HCT116 (cell line): Measurements from ENCODE around the gene ZYX. TPM values are rescaled to one million over a fixed set of nuclear protein-coding genes. Genes with fewer than 3 reads are reported as not detected.

Experiments used
- ATAC-seq: fragments of 200-7000 bp; cut with Tn5 transposase; 2 replicates; pipeline ENCODE4 v1.9.1; 2020; ENCODE audit warnings: mild to moderate bottlenecking, moderate library complexity
- BruUV-seq: library from RNA; stranded (reverse); fragments of 400-500 nt; replicated peaks from 2 replicates; lab custom pipeline; 2021; lab: Mats Ljungman, UMichigan
- CTCF ChIA-PET: fragments of 300-600 bp; sonication (Branson Sonifier 250); formaldehyde crosslinking; loops from one replicate; lab custom pipeline; 2021; ENCODE audit warnings: antibody characterized with exemption; lab: Charles Lee
- POLR2A ChIA-PET: fragments of 300-600, 350-600 bp; sonication (Branson Sonifier 250); formaldehyde crosslinking; loops from one replicate; lab custom pipeline; 2021; ENCODE audit warnings: antibody characterized with exemption; lab: Charles Lee
- RAD21 ChIA-PET, 2 experiments: fragments of 300-600 bp; sonication (Branson Sonifier 250); formaldehyde crosslinking; loops; one replicate each; lab custom pipeline; 2023; ENCODE audit warnings: low total read pairs in 2 of 2; ENCODE audit not compliant: uncharacterized antibody in 2 of 2, unreplicated experiment in 2 of 2, low non-redundant PET in 1 of 2; lab: Charles Lee
- DNase-seq: peaks from one replicate; pipeline ENCODE4 v3.0.0-alpha.2; 2010; ENCODE audit warnings: low read depth, low spot score
- H2AFZ ChIP-seq: fragments of 200-600 bp; shearing (Covaris generic), sonication (generic); 2 replicates; pipeline ENCODE4 v1.6.1; 2017; ENCODE audit warnings: low read depth, mixed run types, mixed read lengths, antibody characterized with exemption, low read length; ENCODE audit not compliant: poor library complexity, severe bottlenecking
- H3K27ac ChIP-seq: 2 replicates; pipeline ENCODE4 v1.5.1; 2012; ENCODE audit warnings: low read depth, low read length
- H3K27me3 ChIP-seq: fragments of 200-600 bp; sonication (generic); 2 replicates; pipeline ENCODE4 v1.6.1; 2016; ENCODE audit warnings: mixed run types, low read length, mixed read lengths; ENCODE audit not compliant: insufficient read depth
- H3K36me3 ChIP-seq, 2 experiments: fragments of 200-500 bp in 1 of 2; fragments of 200-600 bp in 1 of 2; sonication (Bioruptor generic) in 1 of 2; sonication (generic) in 1 of 2; 2 replicates each; pipeline versions ENCODE4 v1.5.1 to v1.6.1; 2014 to 2016; ENCODE audit warnings: low read length in 2 of 2, inconsistent platforms in 1 of 2, mixed read lengths in 1 of 2, mixed run types in 1 of 2; ENCODE audit not compliant: insufficient read depth in 2 of 2, control insufficient read depth in 1 of 2
- H3K4me1 ChIP-seq, 2 experiments: fragments of 200-600 bp in 1 of 2; sonication (generic) in 1 of 2; 2 replicates each; pipeline versions ENCODE4 v1.5.1 to v1.6.1; 2012 to 2017; ENCODE audit warnings: low read length in 2 of 2, inconsistent platforms in 1 of 2, mild to moderate bottlenecking in 1 of 2, mixed read lengths in 1 of 2, mixed run types in 1 of 2, moderate library complexity in 1 of 2; ENCODE audit not compliant: insufficient read depth in 2 of 2, control insufficient read depth in 1 of 2
- H3K4me2 ChIP-seq: fragments of 200-600 bp; sonication (generic); 2 replicates; pipeline ENCODE4 v1.6.1; 2017; ENCODE audit warnings: mixed run types, low read length, mixed read lengths
- H3K4me3 ChIP-seq, 2 experiments: fragments of 200-600 bp in 1 of 2; sonication (generic) in 1 of 2; replicated peaks in 1 of 2; 2 replicates each; pipeline ENCODE4 v1.5.1; 2011 to 2016; ENCODE audit warnings: low read length in 2 of 2, control low read depth in 1 of 2, low read depth in 1 of 2, mild to moderate bottlenecking in 1 of 2, mixed read lengths in 1 of 2, mixed run types in 1 of 2
- H3K79me2 ChIP-seq: fragments of 200-600 bp; sonication (generic); 2 replicates; pipeline ENCODE4 v1.6.1; 2017; ENCODE audit warnings: mild to moderate bottlenecking, mixed run types, low read length, moderate library complexity, mixed read lengths; ENCODE audit not compliant: insufficient read depth
- H3K9ac ChIP-seq: fragments of 200-600 bp; sonication (generic); 2 replicates; pipeline ENCODE4 v1.6.1; 2016; ENCODE audit warnings: low read length, mixed read lengths
- H3K9me2 ChIP-seq: fragments of 200-600 bp; sonication (generic), shearing (Covaris generic); 2 replicates; pipeline ENCODE4 v1.6.1; 2017; ENCODE audit warnings: mixed run types, mild to moderate bottlenecking, moderate library complexity; ENCODE audit not compliant: insufficient read depth
- H3K9me3 ChIP-seq, 2 experiments: fragments of 200-500 bp in 1 of 2; fragments of 200-600 bp in 1 of 2; sonication (Bioruptor generic) in 1 of 2; sonication (generic) in 1 of 2; 2 replicates each; pipeline ENCODE4 v1.6.1; 2014 to 2017; ENCODE audit warnings: low read length in 2 of 2, mixed read lengths in 2 of 2, inconsistent platforms in 1 of 2, low read depth in 1 of 2, mild to moderate bottlenecking in 1 of 2, mixed run types in 1 of 2, moderate library complexity in 1 of 2; ENCODE audit not compliant: control insufficient read depth in 1 of 2, insufficient read depth in 1 of 2
- H4K20me1 ChIP-seq: fragments of 200-600 bp; sonication (generic), shearing (Covaris generic); 2 replicates; pipeline ENCODE4 v1.6.1; 2017; ENCODE audit warnings: mixed run types, mild to moderate bottlenecking, moderate library complexity; ENCODE audit not compliant: insufficient read depth
- CBX3 ChIP-seq: IDR thresholded peaks from 2 replicates; pipeline ENCODE4 v1.6.1; 2012; ENCODE audit warnings: low read depth
- EGR1 ChIP-seq: IDR thresholded peaks from 2 replicates; pipeline ENCODE4 v1.6.1; 2012; ENCODE audit warnings: low read depth
- EZH2phosphoT487 ChIP-seq: fragments of 200-600 bp; IDR thresholded peaks from 2 replicates; pipeline ENCODE4 v1.6.1; 2018; ENCODE audit warnings: antibody characterized with exemption, borderline replicate concordance
- FOSL1 ChIP-seq: IDR thresholded peaks from 2 replicates; pipeline ENCODE4 v1.6.1; 2012; ENCODE audit warnings: low read depth
- JUND ChIP-seq: IDR thresholded peaks from 2 replicates; pipeline ENCODE4 v1.6.1; 2012
- POLR2A ChIP-seq: IDR thresholded peaks from 2 replicates; pipeline ENCODE4 v1.7.0; 2011; ENCODE audit warnings: borderline replicate concordance; ENCODE audit not compliant: insufficient read depth, insufficient read length; ENCODE audit errors: extremely low read depth
- RAD21 ChIP-seq: IDR thresholded peaks from 2 replicates; pipeline ENCODE4 v1.6.1; 2012; ENCODE audit warnings: low read depth, mild to moderate bottlenecking
- TCF7L2 ChIP-seq: IDR thresholded peaks from 2 replicates; pipeline ENCODE4 v1.7.0; 2011; ENCODE audit warnings: borderline replicate concordance, inconsistent platforms; ENCODE audit not compliant: insufficient read depth, insufficient read length; ENCODE audit errors: extremely low read depth
- YY1 ChIP-seq: IDR thresholded peaks from 2 replicates; pipeline ENCODE4 v1.6.1; 2011; ENCODE audit warnings: low read length, low read depth, moderate library complexity, mild to moderate bottlenecking; ENCODE audit not compliant: insufficient replicate concordance; ENCODE audit errors: extremely low read depth
- ZFX ChIP-seq: fragments of 450-650 bp; IDR thresholded peaks from 2 replicates; pipeline ENCODE4 v1.6.1; 2017
- ZNF274 ChIP-seq: fragments of 200-500 bp; sonication (Bioruptor generic); IDR thresholded peaks from 2 replicates; pipeline ENCODE4 v1.6.1; 2014; ENCODE audit warnings: mild to moderate bottlenecking, low read depth, low read length, inconsistent platforms
- intact Hi-C: fragments of 100-400 bp; cut with micrococcal nuclease; formaldehyde crosslinking; loops from 2 replicates; pipeline ENCODE4 v1.10.0; 2022
- total RNA-seq: library from RNA; stranded (reverse); gene quantifications from one replicate; pipeline ENCODE4 v1.2.1, GENCODE V29; 2021; ENCODE audit not compliant: unreplicated experiment
- TF ChIP-seq, protein P1 (sequence below): IDR thresholded peaks from 2 replicates; pipeline ENCODE4 v1.6.1; 2011; ENCODE audit warnings: mild to moderate bottlenecking, low read length, moderate library complexity; ENCODE audit not compliant: insufficient replicate concordance; ENCODE audit errors: extremely low read depth
- TF ChIP-seq, protein P2 (sequence below), 3 experiments: fragments of 200-600 bp in 1 of 3; sonication (generic) in 1 of 3; IDR thresholded peaks in 2 of 3; conservative IDR thresholded peaks in 1 of 3; 2 replicates each; pipeline ENCODE4 v1.5.1; 2012 to 2017; ENCODE audit warnings: low read depth in 2 of 3, low read length in 2 of 3, antibody characterized with exemption in 1 of 3, borderline replicate concordance in 1 of 3, control low read depth in 1 of 3, mild to moderate bottlenecking in 1 of 3, mixed read lengths in 1 of 3, mixed run types in 1 of 3, moderate library complexity in 1 of 3; ENCODE audit not compliant: insufficient read depth in 1 of 3
- TF ChIP-seq, protein P3 (sequence below): IDR thresholded peaks from 2 replicates; pipeline ENCODE4 v1.6.1; 2012

Gene ZYX
- total RNA-seq, 1 experiment from 2014 or later = 144 TPM

- DNase-seq = no peak
- CTCF ChIA-PET = interaction anchor here (2.1 kb wide), 1 partner anchor 11 kb away, joined by 7 read pairs; no protein-coding TSS in a partner anchor
- Histone ChIP-seq H3K4me3 (no peak overlapping the region), H3K27me3 (no peaks in the 10 kb centered on the region)
- no peak for ATAC-seq
- no peak for TF ChIP-seq RAD21
- TF ChIP-seq, all 23 proteins: peak for 0
- Histone ChIP-seq H3K9ac (no peak overlapping the region), H3K27ac (no peak overlapping the region), H3K9me3 (no peaks in the 10 kb centered on the region), H2AFZ (no peak overlapping the region), H3K4me1 (no peaks in the 10 kb centered on the region), H3K79me2 (peaks cover 26% of the 10 kb centered on the region; the same call in 1 of the 2 replicates), H4K20me1 (no peaks in the 10 kb centered on the region), H3K36me3 (peaks cover 11 to 39% of the 10 kb centered on the region in 2 experiments; a peak in 3 of 4 replicates), H3K4me2 (no peak overlapping the region), H3K9me2 (no peaks in the 10 kb centered on the region)
- RAD21 ChIA-PET = no interaction called here
- POLR2A ChIA-PET = no interaction called here
- intact Hi-C loops = no loop called here
- no TSS peak for BruUV-seq
Observed at GRCh38 chr7:143390773-143391317, 9.7 kb downstream of the ZYX start.

GRCh38 chr7:143391462-143392404, 10.6 kb downstream of the ZYX start:
- intact Hi-C loops = no loop called here
- CTCF ChIA-PET = no interaction called here
- peaks cover 11 to 39% of the 10 kb centered on the region in 2 experiments; a peak in 3 of 4 replicates for H3K36me3 ChIP-seq
- TF ChIP-seq JUND (no peak), POLR2A (no peak), TCF7L2 (no peak), EGR1 (no peak), ZNF274 (no peak), YY1 (no peak), EZH2phosphoT487 (no peak), FOSL1 (no peak), CBX3 (no peak), ZFX (no peak)
- TF ChIP-seq, protein P1, sequence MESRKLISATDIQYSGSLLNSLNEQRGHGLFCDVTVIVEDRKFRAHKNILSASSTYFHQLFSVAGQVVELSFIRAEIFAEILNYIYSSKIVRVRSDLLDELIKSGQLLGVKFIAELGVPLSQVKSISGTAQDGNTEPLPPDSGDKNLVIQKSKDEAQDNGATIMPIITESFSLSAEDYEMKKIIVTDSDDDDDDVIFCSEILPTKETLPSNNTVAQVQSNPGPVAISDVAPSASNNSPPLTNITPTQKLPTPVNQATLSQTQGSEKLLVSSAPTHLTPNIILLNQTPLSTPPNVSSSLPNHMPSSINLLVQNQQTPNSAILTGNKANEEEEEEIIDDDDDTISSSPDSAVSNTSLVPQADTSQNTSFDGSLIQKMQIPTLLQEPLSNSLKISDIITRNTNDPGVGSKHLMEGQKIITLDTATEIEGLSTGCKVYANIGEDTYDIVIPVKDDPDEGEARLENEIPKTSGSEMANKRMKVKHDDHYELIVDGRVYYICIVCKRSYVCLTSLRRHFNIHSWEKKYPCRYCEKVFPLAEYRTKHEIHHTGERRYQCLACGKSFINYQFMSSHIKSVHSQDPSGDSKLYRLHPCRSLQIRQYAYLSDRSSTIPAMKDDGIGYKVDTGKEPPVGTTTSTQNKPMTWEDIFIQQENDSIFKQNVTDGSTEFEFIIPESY = no peak
- TF ChIP-seq, protein P2, sequence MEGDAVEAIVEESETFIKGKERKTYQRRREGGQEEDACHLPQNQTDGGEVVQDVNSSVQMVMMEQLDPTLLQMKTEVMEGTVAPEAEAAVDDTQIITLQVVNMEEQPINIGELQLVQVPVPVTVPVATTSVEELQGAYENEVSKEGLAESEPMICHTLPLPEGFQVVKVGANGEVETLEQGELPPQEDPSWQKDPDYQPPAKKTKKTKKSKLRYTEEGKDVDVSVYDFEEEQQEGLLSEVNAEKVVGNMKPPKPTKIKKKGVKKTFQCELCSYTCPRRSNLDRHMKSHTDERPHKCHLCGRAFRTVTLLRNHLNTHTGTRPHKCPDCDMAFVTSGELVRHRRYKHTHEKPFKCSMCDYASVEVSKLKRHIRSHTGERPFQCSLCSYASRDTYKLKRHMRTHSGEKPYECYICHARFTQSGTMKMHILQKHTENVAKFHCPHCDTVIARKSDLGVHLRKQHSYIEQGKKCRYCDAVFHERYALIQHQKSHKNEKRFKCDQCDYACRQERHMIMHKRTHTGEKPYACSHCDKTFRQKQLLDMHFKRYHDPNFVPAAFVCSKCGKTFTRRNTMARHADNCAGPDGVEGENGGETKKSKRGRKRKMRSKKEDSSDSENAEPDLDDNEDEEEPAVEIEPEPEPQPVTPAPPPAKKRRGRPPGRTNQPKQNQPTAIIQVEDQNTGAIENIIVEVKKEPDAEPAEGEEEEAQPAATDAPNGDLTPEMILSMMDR (IDR thresholded peaks at IDR 0.05 in 2 of 3, conservative IDR thresholded peaks at IDR 0.05 in 1 of 3; ENCODE audit: borderline replicate concordance in 1 of 3, insufficient read depth in 1 of 3, low read depth in 2 of 3, low read length in 2 of 3) = no peak
- TF ChIP-seq, protein P3, sequence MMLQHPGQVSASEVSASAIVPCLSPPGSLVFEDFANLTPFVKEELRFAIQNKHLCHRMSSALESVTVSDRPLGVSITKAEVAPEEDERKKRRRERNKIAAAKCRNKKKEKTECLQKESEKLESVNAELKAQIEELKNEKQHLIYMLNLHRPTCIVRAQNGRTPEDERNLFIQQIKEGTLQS = no peak

More at GRCh38 chr7:143391462-143392404, 10.6 kb downstream of the ZYX start:
- H3K9ac ChIP-seq = no peak overlapping the region
- H3K27me3 ChIP-seq = no peaks in the 10 kb centered on the region
- H3K4me1 ChIP-seq = no peaks in the 10 kb centered on the region
- no peak overlapping the region for H2AFZ ChIP-seq
- BruUV-seq = no TSS peak
- no peak for ATAC-seq
- DNase-seq = no peak
- ChIA-PET POLR2A (no interaction called here), RAD21 (no interaction called here)
- H4K20me1 ChIP-seq = no peaks in the 10 kb centered on the region
- peaks cover 17% of the 10 kb centered on the region; the same call in 1 of the 2 replicates for H3K79me2 ChIP-seq
- no peaks in the 10 kb centered on the region for H3K9me3 ChIP-seq
- no peak overlapping the region for H3K27ac ChIP-seq
- H3K4me2 ChIP-seq = no peak overlapping the region
- H3K4me3 ChIP-seq = no peak overlapping the region
- H3K9me2 ChIP-seq = no peaks in the 10 kb centered on the region
